GM21786 (cell line): Measurements from ENCODE around the gene TTLL4.
A peak's percentile ranks its signal among the peaks of the same experiment; 100 is the strongest.
"Not testable (repeated sequence)": the region's sequence is repeated elsewhere in the genome, so short reads cannot be mapped to it uniquely, and the experiment has no call there.

Experiments used
- ATAC-seq: cut with Tn5 transposase; IDR thresholded peaks from one replicate; pipeline ENCODE4 v1.9.1; 2021; ENCODE audit not compliant: unreplicated experiment

Gene TTLL4, protein sequence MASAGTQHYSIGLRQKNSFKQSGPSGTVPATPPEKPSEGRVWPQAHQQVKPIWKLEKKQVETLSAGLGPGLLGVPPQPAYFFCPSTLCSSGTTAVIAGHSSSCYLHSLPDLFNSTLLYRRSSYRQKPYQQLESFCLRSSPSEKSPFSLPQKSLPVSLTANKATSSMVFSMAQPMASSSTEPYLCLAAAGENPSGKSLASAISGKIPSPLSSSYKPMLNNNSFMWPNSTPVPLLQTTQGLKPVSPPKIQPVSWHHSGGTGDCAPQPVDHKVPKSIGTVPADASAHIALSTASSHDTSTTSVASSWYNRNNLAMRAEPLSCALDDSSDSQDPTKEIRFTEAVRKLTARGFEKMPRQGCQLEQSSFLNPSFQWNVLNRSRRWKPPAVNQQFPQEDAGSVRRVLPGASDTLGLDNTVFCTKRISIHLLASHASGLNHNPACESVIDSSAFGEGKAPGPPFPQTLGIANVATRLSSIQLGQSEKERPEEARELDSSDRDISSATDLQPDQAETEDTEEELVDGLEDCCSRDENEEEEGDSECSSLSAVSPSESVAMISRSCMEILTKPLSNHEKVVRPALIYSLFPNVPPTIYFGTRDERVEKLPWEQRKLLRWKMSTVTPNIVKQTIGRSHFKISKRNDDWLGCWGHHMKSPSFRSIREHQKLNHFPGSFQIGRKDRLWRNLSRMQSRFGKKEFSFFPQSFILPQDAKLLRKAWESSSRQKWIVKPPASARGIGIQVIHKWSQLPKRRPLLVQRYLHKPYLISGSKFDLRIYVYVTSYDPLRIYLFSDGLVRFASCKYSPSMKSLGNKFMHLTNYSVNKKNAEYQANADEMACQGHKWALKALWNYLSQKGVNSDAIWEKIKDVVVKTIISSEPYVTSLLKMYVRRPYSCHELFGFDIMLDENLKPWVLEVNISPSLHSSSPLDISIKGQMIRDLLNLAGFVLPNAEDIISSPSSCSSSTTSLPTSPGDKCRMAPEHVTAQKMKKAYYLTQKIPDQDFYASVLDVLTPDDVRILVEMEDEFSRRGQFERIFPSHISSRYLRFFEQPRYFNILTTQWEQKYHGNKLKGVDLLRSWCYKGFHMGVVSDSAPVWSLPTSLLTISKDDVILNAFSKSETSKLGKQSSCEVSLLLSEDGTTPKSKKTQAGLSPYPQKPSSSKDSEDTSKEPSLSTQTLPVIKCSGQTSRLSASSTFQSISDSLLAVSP

DNA sequence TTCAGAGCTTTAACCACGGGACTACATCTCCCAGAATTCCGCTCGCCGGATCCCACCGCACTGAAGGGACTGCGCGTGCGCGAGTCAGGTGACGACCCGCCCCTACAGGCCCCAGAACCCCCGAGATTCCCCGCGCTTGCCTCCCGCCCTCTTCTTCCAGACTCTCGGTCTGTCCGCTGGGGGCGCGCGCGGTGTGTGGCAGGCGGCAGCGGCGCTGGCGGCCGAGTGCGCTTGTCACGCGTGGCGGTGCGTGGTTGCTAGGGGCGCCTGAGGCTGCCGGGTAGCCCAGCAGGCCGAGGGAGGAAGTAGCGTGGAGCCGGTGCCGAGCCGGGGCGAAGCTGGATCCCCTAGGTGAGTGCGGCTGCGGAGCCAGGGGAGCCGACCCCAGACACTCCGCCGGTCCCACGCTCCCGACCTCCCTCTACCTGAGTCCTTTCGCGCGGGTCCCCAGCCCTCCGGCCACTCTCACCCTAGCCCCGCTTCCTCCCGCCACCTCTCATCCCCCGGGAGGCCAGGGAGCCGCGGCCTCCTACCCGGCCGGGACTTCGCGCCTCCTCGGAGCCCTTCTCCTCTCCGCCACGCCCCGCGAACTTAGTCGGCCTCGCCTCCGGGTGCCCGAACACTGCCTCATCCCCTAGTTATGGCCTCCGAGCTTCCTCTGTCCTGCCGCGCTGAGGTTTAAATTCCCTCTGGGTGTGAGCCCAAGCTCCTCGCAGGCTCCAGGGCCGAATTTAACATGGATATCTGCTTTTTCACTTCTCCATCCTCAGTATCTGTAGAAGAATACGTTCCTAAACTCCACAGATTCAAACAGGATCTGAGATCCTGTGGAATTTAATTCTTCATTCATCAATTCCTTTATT is at the start of gene TTLL4:
Gene TTLL4, plus strand, starts transcription at position 149 of the 863 bp plus-strand sequence. CDS start 26,842 bp downstream, outside the sequence.
- ATAC-seq, result peak; percentile 88

DNA sequence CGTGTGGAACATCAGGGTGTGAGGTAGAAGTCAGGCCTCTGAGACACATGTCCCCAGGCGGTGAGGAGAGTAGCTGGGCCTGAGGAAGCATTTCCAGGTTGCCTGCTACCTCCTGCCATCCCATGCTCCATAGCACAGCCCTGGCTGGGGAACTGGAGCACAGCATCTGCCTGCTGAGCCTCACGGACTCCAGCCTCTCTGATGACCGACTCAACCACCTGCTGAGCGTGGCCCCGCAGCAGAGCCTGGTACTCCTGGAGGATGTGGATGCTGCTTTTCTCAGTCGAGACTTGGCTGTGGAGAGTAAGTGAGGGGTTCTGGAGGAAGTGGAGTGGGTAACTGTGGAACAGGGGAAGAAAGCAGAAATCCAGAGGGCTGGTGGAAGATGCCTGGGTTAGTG is 48.3 kb upstream of the TTLL4 start:
- ATAC-seq, result no peak

DNA sequence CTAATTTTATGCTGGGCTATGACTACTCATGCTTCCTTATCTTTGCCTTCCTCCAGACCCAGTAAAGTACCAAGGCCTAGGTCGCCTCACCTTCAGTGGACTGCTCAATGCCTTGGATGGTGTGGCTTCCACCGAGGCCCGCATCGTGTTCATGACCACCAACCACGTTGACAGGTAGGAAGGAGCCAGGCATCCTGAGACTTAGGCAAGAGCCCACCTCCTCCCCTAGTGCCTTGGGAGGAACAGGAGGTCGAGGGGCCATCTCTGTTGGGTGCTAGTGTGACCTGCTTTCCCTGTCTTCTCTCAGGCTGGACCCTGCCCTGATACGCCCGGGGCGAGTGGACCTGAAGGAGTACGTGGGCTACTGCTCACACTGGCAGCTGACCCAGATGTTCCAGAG is 47.8 kb upstream of the TTLL4 start:
- no peak for ATAC-seq

DNA sequence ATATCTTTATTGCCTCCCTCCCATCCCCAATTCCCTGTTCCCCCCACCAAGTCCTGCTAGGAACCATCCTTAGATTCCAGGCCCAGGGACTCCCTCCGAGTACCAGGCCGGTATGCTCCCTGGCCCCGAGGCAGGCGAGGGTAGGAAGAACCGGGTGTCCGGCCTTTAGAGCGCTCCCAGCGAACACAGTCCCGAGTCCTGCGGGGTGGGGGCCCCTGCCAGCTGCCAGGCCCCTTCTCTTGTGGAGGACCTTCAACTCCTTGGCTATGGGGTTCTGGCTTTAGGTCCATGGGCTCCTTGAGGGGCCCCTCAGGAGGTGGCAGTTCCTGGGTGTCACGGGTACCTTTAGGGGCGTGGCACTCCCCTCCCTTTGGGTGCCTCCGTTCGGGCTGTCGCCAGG is 46.7 kb upstream of the TTLL4 start:
- ATAC-seq, result no peak

DNA sequence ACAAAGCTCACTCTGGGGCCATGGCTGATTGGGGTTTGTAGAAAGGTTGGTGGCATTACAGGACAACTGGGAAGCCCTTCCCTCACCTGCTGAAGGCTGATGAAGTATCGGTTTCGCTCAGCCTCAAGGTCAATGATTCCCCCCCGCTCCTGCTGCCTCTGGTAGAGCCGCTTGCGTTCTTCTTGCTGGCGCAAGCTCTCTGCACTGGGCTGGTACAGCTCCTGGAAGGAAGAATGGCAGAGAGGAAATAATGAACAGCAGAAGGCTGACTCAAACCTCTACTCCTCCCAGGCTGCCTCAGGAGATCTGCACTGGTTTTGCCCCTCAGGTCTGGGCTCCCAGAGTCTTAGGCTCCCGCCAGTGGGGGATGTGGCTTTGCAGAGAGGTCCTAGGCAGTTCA is 46.0 kb upstream of the TTLL4 start:
- no peak for ATAC-seq

DNA sequence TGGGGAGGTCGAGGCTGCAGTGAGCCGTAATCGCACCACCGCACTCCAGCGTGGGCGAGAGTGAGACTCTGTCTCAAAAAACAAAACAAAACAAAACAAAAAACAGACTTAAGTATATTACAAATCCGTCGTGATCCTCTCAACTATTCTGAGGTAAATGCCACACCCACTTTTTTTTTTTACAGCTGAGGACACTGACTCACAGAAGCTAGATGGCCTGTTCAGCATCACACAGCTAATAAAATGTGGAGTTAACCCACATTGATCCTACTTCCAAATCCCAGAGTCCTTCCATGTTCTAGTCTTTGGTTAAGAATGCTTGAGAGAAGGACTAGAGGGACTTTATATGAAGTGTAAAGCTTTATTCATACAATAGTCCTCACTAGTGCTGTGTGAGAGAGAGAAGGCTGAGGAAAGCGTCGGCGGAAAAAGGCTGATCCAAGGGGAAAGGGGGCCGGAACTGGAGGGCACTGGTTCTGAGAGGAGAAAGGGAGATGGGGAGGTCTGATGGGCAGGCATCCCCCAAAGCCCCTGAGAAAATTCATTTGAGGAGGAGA is 39.5 kb upstream of the TTLL4 start:
- no peak for ATAC-seq

DNA sequence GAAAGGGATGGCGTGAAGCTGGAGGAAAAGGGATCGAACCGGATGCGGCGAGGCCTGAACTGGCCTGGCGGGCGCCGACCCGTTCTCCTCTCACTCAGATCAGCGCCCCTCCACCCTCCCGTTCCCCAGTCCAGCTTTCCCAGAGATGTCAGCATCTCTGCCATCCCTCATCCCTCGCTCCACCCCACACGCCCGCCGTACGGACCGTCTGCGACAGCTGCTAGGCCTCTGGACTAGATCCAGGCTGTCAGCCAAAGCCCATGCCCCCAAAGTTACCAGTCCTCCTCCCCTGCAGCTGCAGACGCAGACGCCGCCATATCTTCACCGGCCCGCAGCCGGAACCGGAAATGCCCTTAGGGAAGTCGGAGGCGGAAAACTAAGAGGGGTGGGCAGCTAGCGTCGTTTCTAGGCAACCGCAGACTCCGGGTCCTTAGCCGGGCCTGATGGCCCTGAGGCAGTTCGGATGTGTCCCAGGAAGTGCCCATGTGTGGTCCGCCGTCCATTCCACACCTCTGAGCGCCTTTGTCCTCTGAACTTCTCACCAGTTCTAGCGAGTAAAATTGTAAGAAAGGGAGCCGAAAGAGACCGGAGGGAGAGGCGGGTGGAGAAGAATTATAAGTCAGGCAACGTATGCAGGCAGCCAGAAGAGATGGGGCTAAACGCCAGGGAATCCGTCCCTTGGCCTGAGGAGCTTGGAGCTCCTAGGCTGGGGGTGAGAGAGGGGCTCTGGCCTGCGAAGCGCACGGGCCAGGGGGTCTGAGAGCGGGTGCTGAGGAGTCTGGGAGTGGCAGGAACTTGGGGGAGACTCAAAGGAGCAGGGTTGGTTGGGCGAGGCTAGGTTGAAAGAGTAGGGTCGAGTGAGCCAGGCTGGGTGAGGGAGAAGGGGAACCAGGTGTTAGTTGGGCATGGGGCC is 38.7 kb upstream of the TTLL4 start, which contains the start of the genes RNF25 and STK36:
Gene RNF25, minus strand, starts transcription at position 349 of the 913 bp plus-strand sequence. Its CDS starts 32 bp downstream, at position 317.
Gene STK36, plus strand, starts transcription at position 433 of the 913 bp plus-strand sequence. CDS start 744 bp downstream, outside the sequence.
- peak; percentile 99 for ATAC-seq

DNA sequence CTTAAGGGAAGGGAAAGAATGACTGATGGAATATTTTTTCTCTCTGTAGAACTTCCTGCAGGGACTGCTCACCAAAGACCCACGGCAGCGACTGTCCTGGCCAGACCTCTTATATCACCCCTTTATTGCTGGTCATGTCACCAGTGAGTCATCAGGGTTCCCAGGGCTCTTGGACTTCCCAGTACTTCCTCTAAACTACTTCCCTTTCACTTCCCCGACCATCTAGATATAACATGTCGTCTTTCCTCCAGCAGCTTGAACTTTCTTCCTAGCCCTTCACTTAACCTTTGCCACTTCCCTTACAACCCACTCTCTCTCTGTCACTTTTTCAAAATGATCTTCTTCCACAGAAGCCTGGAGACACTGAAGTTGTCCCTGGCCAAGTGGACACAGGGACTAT is 31.5 kb upstream of the TTLL4 start:
- no peak for ATAC-seq

DNA sequence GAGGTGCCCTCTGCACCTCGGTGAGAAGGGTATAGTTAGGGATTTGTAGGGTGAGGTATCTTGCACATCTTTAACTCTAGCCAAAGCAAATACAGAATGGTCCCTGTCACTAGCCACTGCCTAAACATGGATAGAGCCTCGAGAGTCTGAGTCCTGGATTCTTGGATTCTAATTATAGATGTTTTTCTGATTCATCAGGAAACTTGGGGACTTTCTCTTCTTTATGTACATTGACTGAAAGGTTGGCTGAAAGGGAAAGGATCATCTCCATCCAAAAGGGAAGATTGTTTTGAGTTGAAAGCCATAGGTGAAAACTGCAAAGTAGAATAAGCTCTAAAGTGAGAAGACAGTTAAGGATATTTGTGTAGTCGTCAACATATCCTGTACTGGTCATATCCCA is 30.6 kb upstream of the TTLL4 start:
- no peak for ATAC-seq

DNA sequence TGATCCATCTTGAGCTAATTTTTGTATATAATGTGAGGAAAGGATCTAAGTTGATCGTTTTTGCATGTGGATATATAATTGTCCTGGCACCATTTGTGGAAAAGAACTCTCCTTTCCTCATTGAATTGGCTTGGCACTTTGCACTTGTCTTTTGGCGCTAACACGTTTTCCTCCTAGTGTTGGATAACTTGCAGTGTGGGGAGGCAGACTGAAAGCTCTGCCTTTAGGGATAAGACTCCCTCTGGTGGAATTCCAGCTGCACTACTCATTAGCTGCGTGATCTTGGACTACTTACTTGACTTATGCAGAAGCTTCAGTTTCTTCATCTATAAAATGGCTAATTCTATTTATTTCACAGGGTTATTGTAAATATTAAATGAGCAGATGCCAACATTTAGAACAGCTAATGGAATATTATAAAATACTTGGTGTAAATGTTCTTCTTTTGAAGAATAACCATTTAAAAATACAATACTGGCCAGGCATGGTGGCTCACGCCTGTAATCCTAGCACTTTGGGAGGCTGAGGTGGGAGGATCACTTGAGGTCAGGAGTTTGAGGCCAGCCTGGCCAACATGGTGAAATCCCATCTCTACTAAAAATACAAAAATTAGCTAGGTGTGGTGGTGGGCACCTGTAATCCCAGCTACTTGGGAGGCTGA is 23.1 kb upstream of the TTLL4 start:
- not testable (repeated sequence) for ATAC-seq

DNA sequence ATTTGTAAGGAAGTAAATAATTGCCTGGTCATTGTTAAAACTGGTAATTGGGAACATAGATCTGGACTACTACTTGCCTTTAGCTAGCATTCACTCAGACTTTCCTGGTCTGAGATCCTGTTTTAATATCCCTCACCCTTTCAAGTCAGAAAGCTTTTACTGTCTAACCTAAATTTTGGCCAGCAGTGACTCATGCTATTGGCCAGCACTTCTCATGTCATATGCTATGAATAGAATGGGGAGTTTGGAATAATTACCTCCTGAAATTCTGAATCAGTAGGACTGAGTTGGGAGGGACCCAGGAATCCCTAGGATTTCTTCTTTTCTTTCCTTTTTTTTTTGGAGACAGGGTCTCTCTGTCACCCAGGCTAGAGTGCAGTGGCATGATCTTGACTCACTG is 19.4 kb upstream of the TTLL4 start:
- no peak for ATAC-seq

DNA sequence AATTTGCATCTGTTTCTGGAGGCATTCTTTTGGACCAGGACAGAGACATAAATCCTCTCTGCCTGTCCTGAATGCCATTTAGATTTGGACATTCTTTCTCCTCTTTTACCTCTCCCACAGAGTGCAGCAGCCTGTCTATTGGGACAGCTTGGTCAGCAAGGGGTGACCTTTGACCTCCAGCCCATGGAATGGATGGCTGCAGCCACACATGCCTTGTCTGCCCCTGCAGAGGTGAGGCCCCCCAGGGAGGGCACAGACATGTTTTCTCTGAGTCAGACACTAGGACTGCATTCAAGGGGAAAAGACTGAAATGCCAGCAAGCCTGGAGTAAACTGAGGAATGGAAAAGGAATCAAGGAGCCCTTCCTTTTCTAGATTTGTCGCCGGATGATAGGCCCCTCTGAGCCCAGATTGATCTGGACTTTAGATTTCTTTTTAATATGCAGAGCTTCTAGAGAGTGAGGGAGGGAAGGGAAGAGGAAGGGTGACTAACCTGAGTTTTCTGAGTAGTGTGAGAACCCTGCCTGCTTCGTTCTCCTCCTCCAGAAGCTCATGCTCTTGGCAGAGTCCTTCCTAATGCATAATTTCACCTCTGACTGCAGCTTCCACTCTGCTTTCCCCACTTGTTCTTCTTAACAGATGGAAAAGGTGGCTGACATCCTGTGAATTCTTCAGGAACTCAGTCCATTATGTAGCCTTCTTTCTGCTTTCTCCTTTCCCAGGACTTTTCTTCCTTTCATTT is 16.1 kb upstream of the TTLL4 start:
- no peak for ATAC-seq

DNA sequence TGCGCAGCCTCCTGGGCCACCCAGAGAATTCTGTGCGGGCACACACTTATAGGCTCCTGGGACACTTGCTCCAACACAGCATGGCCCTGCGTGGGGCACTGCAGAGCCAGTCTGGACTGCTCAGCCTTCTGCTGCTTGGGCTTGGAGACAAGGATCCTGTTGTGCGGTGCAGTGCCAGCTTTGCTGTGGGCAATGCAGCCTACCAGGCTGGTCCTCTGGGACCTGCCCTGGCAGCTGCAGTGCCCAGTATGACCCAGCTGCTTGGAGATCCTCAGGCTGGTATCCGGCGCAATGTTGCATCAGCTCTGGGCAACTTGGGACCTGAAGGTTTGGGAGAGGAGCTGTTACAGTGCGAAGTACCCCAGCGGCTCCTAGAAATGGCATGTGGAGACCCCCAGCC is 11.8 kb upstream of the TTLL4 start:
- no peak for ATAC-seq

DNA sequence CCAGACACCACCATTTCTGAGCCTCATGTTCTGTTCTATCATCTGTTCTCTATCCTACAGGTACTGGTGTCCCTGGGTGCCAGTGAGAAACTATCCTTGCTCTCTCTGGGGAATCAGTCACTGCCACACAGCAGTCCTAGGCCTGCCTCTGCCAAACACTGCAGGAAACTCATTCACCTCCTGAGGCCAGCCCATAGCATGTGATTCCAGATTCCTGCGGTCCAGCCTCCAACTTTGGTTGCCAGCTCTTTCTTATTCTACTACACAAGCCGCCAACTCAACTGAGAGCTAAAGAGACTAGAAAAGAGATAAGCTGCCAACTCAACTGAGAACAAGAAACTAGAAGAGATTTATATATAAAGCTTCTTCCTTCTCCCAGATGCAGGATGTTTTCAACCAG is 8.8 kb upstream of the TTLL4 start:
- ATAC-seq, result no peak

DNA sequence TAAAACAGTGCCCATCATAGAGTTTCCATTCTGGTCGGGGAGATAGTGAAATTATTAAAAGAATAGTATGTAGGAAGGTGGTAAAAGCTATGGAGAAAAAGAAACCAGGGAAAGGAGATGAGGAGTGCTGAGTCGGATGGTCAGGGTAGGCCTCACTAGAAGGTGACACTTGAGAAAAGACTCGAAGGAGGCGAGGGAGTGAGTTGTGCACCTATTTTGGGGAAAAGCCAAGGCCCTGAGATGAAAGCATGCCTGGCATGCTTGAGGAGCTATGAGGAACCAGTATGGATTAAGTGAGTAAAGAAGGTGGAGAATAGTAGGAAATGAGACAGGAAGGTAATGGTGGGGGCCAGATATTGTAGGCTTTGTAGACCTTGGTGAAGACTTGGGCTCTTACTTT is 7.3 kb upstream of the TTLL4 start:
- ATAC-seq, result no peak

DNA sequence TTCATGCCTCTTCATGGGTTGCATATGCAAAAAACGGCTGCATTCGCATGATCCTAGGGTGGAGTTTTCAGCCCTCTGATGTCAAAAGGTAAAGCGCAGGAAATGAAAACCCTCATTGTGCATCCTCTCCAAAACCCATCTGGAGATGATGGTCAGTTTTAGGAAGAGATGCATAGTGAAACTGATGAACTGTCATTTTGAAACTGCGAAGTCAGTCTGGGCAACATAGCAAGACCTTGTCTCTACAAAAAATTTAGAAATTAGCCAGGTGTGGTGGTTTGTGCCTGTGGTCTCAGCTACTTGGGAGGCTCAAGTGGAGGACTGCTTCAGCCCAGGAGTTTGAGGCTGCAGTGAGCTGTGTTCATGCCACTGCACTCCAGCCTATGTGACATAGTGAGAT is 2.5 kb upstream of the TTLL4 start:
- peak; percentile 39 for ATAC-seq

DNA sequence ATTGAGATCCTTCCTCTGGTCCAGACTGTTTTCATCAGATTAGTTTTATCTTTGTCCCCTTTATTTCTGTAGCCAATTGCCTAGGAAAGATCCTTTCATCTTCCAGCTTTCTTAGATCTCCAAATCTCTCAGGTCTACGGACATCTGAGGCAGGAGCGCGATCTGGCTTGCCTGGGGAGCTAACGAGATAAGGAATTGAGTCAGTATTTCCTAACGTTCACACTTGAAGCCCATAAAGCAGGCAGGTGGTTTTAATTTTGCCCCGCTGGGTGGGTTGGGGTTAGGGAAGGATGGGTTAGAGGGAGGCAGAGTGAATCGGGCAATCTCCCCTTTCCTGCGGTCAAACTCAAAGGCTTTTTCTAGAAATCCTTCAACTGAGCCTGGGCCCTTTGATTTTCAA is 727 bp upstream of the TTLL4 start:
- ATAC-seq, result no peak

DNA sequence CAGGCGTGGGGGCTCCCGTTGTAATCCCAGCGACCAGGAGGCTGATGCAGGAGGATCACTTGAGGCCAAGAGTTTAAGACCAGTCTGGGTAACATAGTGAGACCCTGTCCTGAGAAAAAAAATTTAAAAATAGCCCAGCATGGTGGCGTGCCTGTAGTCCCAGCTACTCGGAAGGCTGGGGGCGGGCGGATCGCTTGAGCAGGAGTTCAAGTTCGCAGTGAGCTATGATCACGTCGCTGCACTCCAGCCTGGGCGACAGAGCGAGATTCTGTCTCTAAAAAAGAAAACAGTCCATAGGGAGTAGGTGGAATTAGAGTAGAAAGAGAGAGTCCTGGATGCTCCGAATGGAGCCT is 325 bp upstream of the TTLL4 start:
- ATAC-seq, result no peak
